H9 (cell line): ENCODE results near the gene DNMBP. TPM values are rescaled to one million over a fixed set of nuclear protein-coding genes. Genes with fewer than 3 reads are reported as not detected.

Experiments used
- DNase-seq: peaks from one replicate; pipeline ENCODE4 v3.0.0-alpha.2; 2017
- H2AFZ ChIP-seq: one replicate; pipeline ENCODE4 v1.6.1; 2013; ENCODE audit warnings: mild to moderate bottlenecking, low read length, control low read depth, moderate library complexity
- H2AK5ac ChIP-seq: 2 replicates; pipeline ENCODE4 v1.6.1; 2013; ENCODE audit warnings: low read length, control low read depth, mixed read lengths; ENCODE audit not compliant: insufficient read length
- H2BK120ac ChIP-seq: one replicate; pipeline ENCODE4 v1.6.1; 2013; ENCODE audit warnings: low read depth, mild to moderate bottlenecking, low read length, control low read depth, inconsistent platforms; ENCODE audit not compliant: poor library complexity, severe bottlenecking
- H2BK12ac ChIP-seq: 2 replicates; pipeline ENCODE4 v1.6.1; 2013; ENCODE audit warnings: low read length, control low read depth, mixed read lengths, low read depth; ENCODE audit not compliant: insufficient read length
- H2BK15ac ChIP-seq: 2 replicates; pipeline ENCODE4 v1.6.1; 2013; ENCODE audit warnings: low read depth, low read length, control low read depth
- H2BK20ac ChIP-seq: one replicate; pipeline ENCODE4 v1.6.1; 2013; ENCODE audit warnings: low read depth, mild to moderate bottlenecking, low read length, control low read depth, inconsistent platforms; ENCODE audit not compliant: poor library complexity, severe bottlenecking
- H2BK5ac ChIP-seq: 2 replicates; pipeline ENCODE4 v1.6.1; 2013; ENCODE audit warnings: low read length, control low read depth, mixed read lengths; ENCODE audit not compliant: insufficient read length
- H3K14ac ChIP-seq: 2 replicates; pipeline ENCODE4 v1.6.1; 2013; ENCODE audit warnings: low read length, control low read depth; ENCODE audit not compliant: insufficient read depth
- H3K18ac ChIP-seq: 2 replicates; pipeline ENCODE4 v1.6.1; 2013; ENCODE audit warnings: low read depth, mild to moderate bottlenecking, mixed read lengths, low read length, control low read depth; ENCODE audit not compliant: insufficient read length
- H3K23ac ChIP-seq: 2 replicates; pipeline ENCODE4 v1.6.1; 2013; ENCODE audit warnings: low read length, control low read depth, mixed read lengths, low read depth; ENCODE audit not compliant: insufficient read length
- H3K23me2 ChIP-seq: 2 replicates; pipeline ENCODE4 v1.6.1; 2013; ENCODE audit warnings: low read depth, mild to moderate bottlenecking, mixed read lengths, low read length, control low read depth; ENCODE audit not compliant: insufficient read length, poor library complexity, severe bottlenecking
- H3K27ac ChIP-seq: 2 replicates; pipeline ENCODE4 v1.5.1; 2013; ENCODE audit warnings: low read length, control low read depth, mixed read lengths, low read depth; ENCODE audit not compliant: insufficient read length
- H3K27me3 ChIP-seq: 2 replicates; pipeline ENCODE4 v1.6.1; 2013; ENCODE audit warnings: low read length, control low read depth, inconsistent platforms; ENCODE audit not compliant: insufficient read depth
- H3K4ac ChIP-seq: 2 replicates; pipeline ENCODE4 v1.6.1; 2013; ENCODE audit warnings: low read depth, mild to moderate bottlenecking, control low read depth, inconsistent platforms, low read length, moderate library complexity
- H3K4me1 ChIP-seq: 2 replicates; pipeline ENCODE4 v1.6.1; 2013; ENCODE audit warnings: low read length, control low read depth, inconsistent platforms; ENCODE audit not compliant: insufficient read depth
- H3K4me2 ChIP-seq: 2 replicates; pipeline ENCODE4 v1.6.1; 2013; ENCODE audit warnings: low read length, control low read depth, mixed read lengths; ENCODE audit not compliant: insufficient read length, insufficient read depth
- H3K56ac ChIP-seq: 2 replicates; pipeline ENCODE4 v1.6.1; 2013; ENCODE audit warnings: low read depth, mild to moderate bottlenecking, mixed read lengths, low read length, control low read depth; ENCODE audit not compliant: insufficient read length
- H3K79me1 ChIP-seq: 2 replicates; pipeline ENCODE4 v1.6.1; 2013; ENCODE audit warnings: low read depth, mild to moderate bottlenecking, moderate library complexity, low read length, control low read depth, inconsistent platforms; ENCODE audit not compliant: insufficient read depth, poor library complexity, severe bottlenecking
- H3K79me2 ChIP-seq: 2 replicates; pipeline ENCODE4 v1.6.1; 2013; ENCODE audit warnings: low read length, control low read depth, inconsistent platforms; ENCODE audit not compliant: insufficient read depth
- H3K9ac ChIP-seq: 2 replicates; pipeline ENCODE4 v1.6.1; 2013; ENCODE audit warnings: low read length, control low read depth, mixed read lengths; ENCODE audit not compliant: insufficient read length; ENCODE audit errors: extremely low read depth
- H3K9me3 ChIP-seq: one replicate; pipeline ENCODE4 v1.6.1; 2013; ENCODE audit warnings: low read depth, low read length, inconsistent platforms; ENCODE audit not compliant: control insufficient read depth
- H3T11ph ChIP-seq: one replicate; pipeline ENCODE4 v1.6.1; 2013; ENCODE audit warnings: mild to moderate bottlenecking, low read length, control low read depth, inconsistent platforms
- H4K20me1 ChIP-seq: one replicate; pipeline ENCODE4 v1.6.1; 2013; ENCODE audit not compliant: control insufficient read depth, insufficient read length, insufficient read depth
- H4K5ac ChIP-seq: 2 replicates; pipeline ENCODE4 v1.6.1; 2013; ENCODE audit warnings: low read depth, mild to moderate bottlenecking, mixed read lengths, low read length, control low read depth; ENCODE audit not compliant: insufficient read length
- H4K8ac ChIP-seq: replicated peaks from 2 replicates; pipeline ENCODE4 v1.6.1; 2013; ENCODE audit warnings: low read length, control low read depth, mixed read lengths, low read depth; ENCODE audit not compliant: insufficient read length
- H4K91ac ChIP-seq: 2 replicates; pipeline ENCODE4 v1.6.1; 2013; ENCODE audit warnings: low read depth, mild to moderate bottlenecking, moderate library complexity, mixed read lengths, low read length, control low read depth; ENCODE audit not compliant: insufficient read length
- H3K27ac Mint-ChIP-seq, 3 experiments: 2 replicates in 2 of 3; 3 replicates in 1 of 3; pipeline ENCODE4 v1.8.0; 2020 to 2021; ENCODE audit warnings: mixed read lengths in 3 of 3, mild to moderate bottlenecking in 1 of 3, moderate library complexity in 1 of 3
- H3K27me3 Mint-ChIP-seq: 2 replicates; pipeline ENCODE4 v1.8.0; 2021; ENCODE audit warnings: low read depth, mild to moderate bottlenecking, moderate library complexity, mixed read lengths
- H3K36me3 Mint-ChIP-seq, 3 experiments: 2 replicates in 2 of 3; 3 replicates in 1 of 3; pipeline ENCODE4 v1.8.0; 2020 to 2021; ENCODE audit warnings: low read depth in 3 of 3, mixed read lengths in 3 of 3; ENCODE audit not compliant: insufficient read depth in 1 of 3
- H3K4me1 Mint-ChIP-seq, 2 experiments: 2 replicates each; pipeline ENCODE4 v1.8.0; 2020; ENCODE audit warnings: mixed read lengths in 2 of 2
- H3K4me3 Mint-ChIP-seq, 2 experiments: 2 replicates in 1 of 2; 3 replicates in 1 of 2; pipeline ENCODE4 v1.8.0; 2020 to 2021; ENCODE audit warnings: mild to moderate bottlenecking in 2 of 2, mixed read lengths in 2 of 2, moderate library complexity in 1 of 2
- H3K9me3 Mint-ChIP-seq, 2 experiments: 2 replicates in 1 of 2; 3 replicates in 1 of 2; pipeline ENCODE4 v1.8.0; 2020; ENCODE audit warnings: mild to moderate bottlenecking in 2 of 2, mixed read lengths in 2 of 2, moderate library complexity in 1 of 2
- CTCF ChIP-seq: fragments of 200-600 bp; sonication (generic); conservative IDR thresholded peaks from 3 replicates; pipeline ENCODE4 v1.8.0; 2021; ENCODE audit warnings: antibody characterized with exemption, mild to moderate bottlenecking
- WGBS: extraction: QIAGEN DNeasy Blood & Tissue Kit; methylation state at CpG from one replicate; pipeline ENCODE4 v1.1.7; 2013; ENCODE audit warnings: missing lambda C conversion rate, low lambda C conversion rate, mixed read lengths; ENCODE audit not compliant: insufficient read length; ENCODE audit errors: extremely low coverage; 5-methylcytosine and 5-hydroxymethylcytosine counted together
- total RNA-seq: library from RNA; stranded (reverse); gene quantifications from 2 replicates; pipeline ENCODE4 v1.2.1, GENCODE V29; 2021

The DNMBP gene
- total RNA-seq, 1 experiment from 2014 or later: 25.6 TPM

- H2BK5ac ChIP-seq: no peak overlapping the region
- DNase-seq: no peak
- H2BK120ac ChIP-seq: no peak overlapping the region
- WGBS: no CpG with 5 or more reads among the region's 2 CpGs
- H3T11ph ChIP-seq: no peak overlapping the region
- H3K4me1 ChIP-seq: no peaks in the 10 kb centered on the region
- H3K9me3 Mint-ChIP-seq: peaks cover 9 to 10% of the 10 kb centered on the region in 2 experiments; a peak in 4 of 5 replicates
- H3K27me3 Mint-ChIP-seq: peaks cover 7% of the 10 kb centered on the region
- H4K8ac ChIP-seq: no peak overlapping the region
- H4K20me1 ChIP-seq: no peaks in the 10 kb centered on the region
- no peak overlapping the region for H3K14ac ChIP-seq
- no peak for TF ChIP-seq CTCF
- H2AFZ ChIP-seq: no peak overlapping the region
- H3K23ac ChIP-seq: no peak overlapping the region
- no peak overlapping the region for H2AK5ac ChIP-seq
- no peak overlapping the region for H2BK12ac ChIP-seq
- H3K23me2 ChIP-seq: no peaks in the 10 kb centered on the region
- no peak overlapping the region for H4K91ac ChIP-seq
- no peak overlapping the region for H3K9ac ChIP-seq
- no peaks in the 10 kb centered on the region for H3K9me3 ChIP-seq
- H4K5ac ChIP-seq: no peak overlapping the region
- H3K27ac ChIP-seq: no peak overlapping the region
- no peaks in the 10 kb centered on the region for H3K27me3 ChIP-seq
- H3K56ac ChIP-seq: no peak overlapping the region
- no peak overlapping the region for H3K4me3 Mint-ChIP-seq
- no peak overlapping the region for H3K18ac ChIP-seq
- no peaks in the 10 kb centered on the region for H3K79me1 ChIP-seq
- H3K36me3 Mint-ChIP-seq: no peaks in the 10 kb centered on the region; a peak in 3 of 7 replicates
- H3K27ac Mint-ChIP-seq: no peak overlapping the region
- no peak overlapping the region for H3K4me2 ChIP-seq
- H3K4me1 Mint-ChIP-seq: no peaks in the 10 kb centered on the region
- no peak overlapping the region for H2BK15ac ChIP-seq
- no peaks in the 10 kb centered on the region for H3K79me2 ChIP-seq
- no peak overlapping the region for H2BK20ac ChIP-seq
- H3K4ac ChIP-seq: no peak overlapping the region
Observed at GRCh38 chr10:99832439-99832838, 177.3 kb downstream of the DNMBP start.
